Keratinocyte (primary cell): ENCODE measurements around the gene ZIC2. TPM values are rescaled to one million over a fixed set of nuclear protein-coding genes. Genes with fewer than 3 reads are reported as not detected.
A peak's percentile ranks its signal among the peaks of the same experiment; 100 is the strongest.

Source experiments
- DNase-seq: peaks from one replicate; pipeline ENCODE4 v3.0.0-alpha.2; 2011; ENCODE audit warnings: low read depth, missing footprints, low spot score
- FAIRE-seq: peaks from 2 replicates; lab custom pipeline; 2011; peaks lifted over from hg19 to GRCh38; lab: Jason Lieb, UNC
- H2AFZ ChIP-seq: 2 replicates; pipeline ENCODE4 v1.6.0; 2012; ENCODE audit warnings: low read length, control low read depth, inconsistent platforms; ENCODE audit not compliant: control insufficient read depth
- H3K27ac ChIP-seq: 2 replicates; pipeline ENCODE4 v1.5.1; 2011; ENCODE audit warnings: low read length; ENCODE audit not compliant: control insufficient read depth, insufficient read depth
- H3K27me3 ChIP-seq: 3 replicates; pipeline ENCODE4 v1.6.0; 2011; ENCODE audit warnings: low read length; ENCODE audit not compliant: control insufficient read depth, insufficient read depth; ENCODE audit errors: extremely low read depth
- H3K36me3 ChIP-seq, 2 experiments: 2 replicates in 1 of 2; 3 replicates in 1 of 2; pipeline ENCODE4 v1.5.1; 2011; ENCODE audit warnings: low read length in 2 of 2, mild to moderate bottlenecking in 1 of 2; ENCODE audit not compliant: control insufficient read depth in 2 of 2, insufficient read depth in 2 of 2; ENCODE audit errors: extremely low read depth in 1 of 2
- H3K4me1 ChIP-seq: 3 replicates; pipeline ENCODE4 v1.5.1; 2011; ENCODE audit warnings: low read length; ENCODE audit not compliant: control insufficient read depth, insufficient read depth; ENCODE audit errors: extremely low read depth
- H3K4me2 ChIP-seq: 3 replicates; pipeline ENCODE4 v1.6.0; 2011; ENCODE audit warnings: low read depth, low read length; ENCODE audit not compliant: control insufficient read depth, insufficient read depth; ENCODE audit errors: extremely low read depth
- H3K4me3 ChIP-seq, 3 experiments: fragments of 200-600 bp in 1 of 3; sonication (generic) in 1 of 3; 2 replicates in 2 of 3; 3 replicates in 1 of 3; pipeline ENCODE4 v1.5.1; 2011 to 2016; ENCODE audit warnings: low read length in 3 of 3, mild to moderate bottlenecking in 3 of 3, control low read depth in 2 of 3, inconsistent platforms in 1 of 3, low read depth in 1 of 3, mixed read lengths in 1 of 3, mixed run types in 1 of 3, moderate library complexity in 1 of 3; ENCODE audit not compliant: control insufficient read depth in 2 of 3, insufficient read depth in 2 of 3; ENCODE audit errors: extremely low read depth in 1 of 3
- H3K79me2 ChIP-seq: 2 replicates; pipeline ENCODE4 v1.6.0; 2012; ENCODE audit warnings: low read length; ENCODE audit not compliant: control insufficient read depth, insufficient read depth
- H3K9ac ChIP-seq: 3 replicates; pipeline ENCODE4 v1.6.0; 2011; ENCODE audit warnings: low read length; ENCODE audit not compliant: control insufficient read depth, insufficient read depth; ENCODE audit errors: extremely low read depth
- H3K9me1 ChIP-seq: 3 replicates; pipeline ENCODE4 v1.6.0; 2011; ENCODE audit warnings: low read length; ENCODE audit not compliant: control insufficient read depth, insufficient read depth; ENCODE audit errors: extremely low read depth
- H3K9me3 ChIP-seq: 2 replicates; pipeline ENCODE4 v1.5.1; 2012; ENCODE audit warnings: low read depth, low read length; ENCODE audit not compliant: control insufficient read depth
- H4K20me1 ChIP-seq: 3 replicates; pipeline ENCODE4 v1.6.0; 2011; ENCODE audit warnings: low read length; ENCODE audit not compliant: control insufficient read depth, insufficient read depth; ENCODE audit errors: extremely low read depth
- CTCF ChIP-seq, 3 experiments: IDR thresholded peaks in 1 of 3; conservative IDR thresholded peaks in 1 of 3; optimal IDR thresholded peaks in 1 of 3; 2 replicates in 2 of 3; 3 replicates in 1 of 3; pipeline versions ENCODE3 to v1.5.1; 2011; ENCODE audit warnings: low read length in 3 of 3, mild to moderate bottlenecking in 3 of 3, moderate library complexity in 2 of 3, control low read depth in 1 of 3, inconsistent platforms in 1 of 3; ENCODE audit not compliant: insufficient read depth in 2 of 3; ENCODE audit errors: extremely low read depth in 1 of 3
- EZH2 ChIP-seq: IDR thresholded peaks from one replicate; pipeline ENCODE4 v1.6.1; 2012; ENCODE audit warnings: inconsistent platforms, mild to moderate bottlenecking, low read length, moderate library complexity
- dilution Hi-C: fragments of 300-500 bp; cut with MboI; formaldehyde crosslinking; loops from one replicate; pipeline ENCODE4 v1.7.0; 2020; ENCODE audit warnings: low sequenced_read_pairs; ENCODE audit not compliant: extremely low pct_ligation_motif_present
- polyA plus RNA-seq, 5 experiments: library from polyadenylated mRNA; depleted of rRNA in 3 of 5; stranded (reverse) in 3 of 5; stranded (forward) in 1 of 5; unstranded in 1 of 5; fragments of >200 nt; gene quantifications; 1 replicate in 1 of 5; 2 replicates in 3 of 5; 3 replicates in 1 of 5; pipeline versions ENCODE4 v1.2.1 to v1.2.3, GENCODE V29; 2011 to 2012; ENCODE audit warnings: missing spikeins in 2 of 5, low read depth in 1 of 5, low replicate concordance in 1 of 5

ZIC2 gene
- polyA plus RNA-seq, 1 donor (not counting 4 experiments of a cell fraction or from before 2014, with no cell fraction given): not detected

- Histone ChIP-seq H3K9me3 (peaks cover 5% of the 10 kb centered on the region), H3K79me2 (no peaks in the 10 kb centered on the region), H2AFZ (no peak overlapping the region), H3K9ac (no peak overlapping the region), H3K27me3 (peaks cover 95% of the 10 kb centered on the region), H3K4me2 (no peak overlapping the region), H4K20me1 (peaks cover 6% of the 10 kb centered on the region), H3K36me3 (no peaks in the 10 kb centered on the region), H3K9me1 (no peaks in the 10 kb centered on the region), H3K4me1 (peaks cover 2% of the 10 kb centered on the region), H3K4me3 (no peak overlapping the region), H3K27ac (no peak overlapping the region)
- FAIRE-seq (no peak), DNase-seq (no peak)
- TF ChIP-seq CTCF (optimal IDR thresholded peaks at IDR 0.05 in 1 of 3, IDR thresholded peaks at IDR 0.05 in 1 of 3, conservative IDR thresholded peaks at IDR 0.05 in 1 of 3; ENCODE audit: extremely low read depth in 1 of 3, insufficient read depth in 2 of 3, low read length in 3 of 3): no peak
- peak; percentile 14 for TF ChIP-seq EZH2
- dilution Hi-C loops: no loop called here
Observed at GRCh38 chr13:99970651-99971575, 10.7 kb upstream of the ZIC2 start.

GRCh38 chr13:99971576-99972189 lies 9.9 kb upstream of the ZIC2 start, which contains the start of gene ZIC5:
TSS of gene ZIC5 (minus strand) at chr13:99971767. CDS start at chr13:99971603, 164 bp downstream.
- Histone ChIP-seq H3K9me1 (no peaks in the 10 kb centered on the region), H3K9me3 (peaks cover 5% of the 10 kb centered on the region), H2AFZ (no peak within 1 kb of the TSS), H4K20me1 (peaks cover 6% of the 10 kb centered on the region), H3K9ac (no peak within 1 kb of the TSS), H3K4me3 (no peak within 1 kb of the TSS), H3K36me3 (no peaks in the 10 kb centered on the region), H3K4me1 (peaks cover 2% of the 10 kb centered on the region), H3K79me2 (no peaks in the 10 kb centered on the region), H3K27me3 (peaks cover 95% of the 10 kb centered on the region), H3K27ac (no peak within 1 kb of the TSS), H3K4me2 (no peak within 1 kb of the TSS)
- peak; percentile 91 for TF ChIP-seq EZH2
- TF ChIP-seq CTCF (optimal IDR thresholded peaks at IDR 0.05 in 1 of 3, IDR thresholded peaks at IDR 0.05 in 1 of 3, conservative IDR thresholded peaks at IDR 0.05 in 1 of 3; ENCODE audit: extremely low read depth in 1 of 3, insufficient read depth in 2 of 3, low read length in 3 of 3): no peak
- FAIRE-seq (no peak), DNase-seq (no peak)
- dilution Hi-C loops: no loop called here
